PFSK-1 (cell line): ENCODE measurements around the gene NYAP2.

ENCODE experiments used
- POLR2AphosphoS5 ChIP-seq: IDR thresholded peaks from 2 replicates; pipeline ENCODE4 v1.6.1; 2012; ENCODE audit warnings: low read depth, mild to moderate bottlenecking, control low read depth, low read length, moderate library complexity
- REST ChIP-seq, 2 experiments: IDR thresholded peaks; 2 replicates each; pipeline versions ENCODE4 v1.6.1 to v1.8.0; 2011 to 2012; ENCODE audit warnings: low read depth in 2 of 2, low read length in 2 of 2, control low read depth in 1 of 2, inconsistent platforms in 1 of 2, mild to moderate bottlenecking in 1 of 2, moderate library complexity in 1 of 2; ENCODE audit not compliant: insufficient read depth in 1 of 2
- SIN3A ChIP-seq: IDR thresholded peaks from 2 replicates; pipeline ENCODE4 v1.6.1; 2012; ENCODE audit warnings: mild to moderate bottlenecking, low read length, moderate library complexity, borderline replicate concordance; ENCODE audit not compliant: insufficient read depth

GRCh38 chr2:225462417-225462816, 62.9 kb downstream of the NYAP2 start:
- TF ChIP-seq REST (IDR thresholded peaks at IDR 0.05; ENCODE audit: insufficient read depth in 1 of 2, low read depth in 2 of 2, low read length in 2 of 2): no peak
- TF ChIP-seq POLR2AphosphoS5: no peak
- no peak for TF ChIP-seq SIN3A
